ENCODE data around the gene ZBTB20.

ZBTB20 gene

GRCh38 chr3:114659109-114660061 is 487.7 kb downstream of the ZBTB20 start:
- H3K27ac ChIP-seq (ENCODE audit: low read depth, low read length): peak overlapping the region; percentile 46; the same call in 1 of the 2 replicates
- H2AFZ ChIP-seq (ENCODE audit: low read length, unreplicated experiment): peak overlapping the region; percentile 1
- peaks cover 5% of the 10 kb centered on the region for H3K36me3 ChIP-seq (ENCODE audit: insufficient read depth, low read length)
- H3K4me3 ChIP-seq (ENCODE audit: low read depth, low read length): peak overlapping the region; percentile 63; the same call in 1 of the 2 replicates
- H3K27me3 ChIP-seq (ENCODE audit: insufficient read depth, low read length): no peaks in the 10 kb centered on the region
- H3K4me1 ChIP-seq (ENCODE audit: control insufficient read depth, insufficient read depth, low read length, unreplicated experiment): peaks cover 20% of the 10 kb centered on the region
- H3K79me2 ChIP-seq (ENCODE audit: control insufficient read depth, insufficient read depth, low read length, unreplicated experiment): no peaks in the 10 kb centered on the region

GRCh38 chr3:114651555-114651954 is 495.5 kb downstream of the ZBTB20 start:
- Histone ChIP-seq H3K27me3 (ENCODE audit: insufficient read depth, low read length) (no peaks in the 10 kb centered on the region), H3K4me1 (ENCODE audit: control insufficient read depth, insufficient read depth, low read length, unreplicated experiment) (peaks cover 25% of the 10 kb centered on the region), H3K27ac (ENCODE audit: low read depth, low read length) (no peak overlapping the region), H3K4me3 (ENCODE audit: low read depth, low read length) (no peak overlapping the region), H2AFZ (ENCODE audit: low read length, unreplicated experiment) (no peak overlapping the region), H3K36me3 (ENCODE audit: insufficient read depth, low read length) (no peaks in the 10 kb centered on the region), H3K79me2 (ENCODE audit: control insufficient read depth, insufficient read depth, low read length, unreplicated experiment) (no peaks in the 10 kb centered on the region)

- Histone ChIP-seq H3K4me1 (ENCODE audit: control insufficient read depth, insufficient read depth, low read length, unreplicated experiment) (peaks cover 25% of the 10 kb centered on the region), H3K36me3 (ENCODE audit: insufficient read depth, low read length) (no peaks in the 10 kb centered on the region), H3K79me2 (ENCODE audit: control insufficient read depth, insufficient read depth, low read length, unreplicated experiment) (no peaks in the 10 kb centered on the region), H3K27me3 (ENCODE audit: insufficient read depth, low read length) (no peaks in the 10 kb centered on the region), H3K4me3 (ENCODE audit: low read depth, low read length) (no peak overlapping the region; the same call in 1 of the 2 replicates), H2AFZ (ENCODE audit: low read length, unreplicated experiment) (no peak overlapping the region), H3K27ac (ENCODE audit: low read depth, low read length) (peak overlapping the region; percentile 51)
Measured at GRCh38 chr3:114650808-114651207, 496.3 kb downstream of the ZBTB20 start.

- peaks cover 33% of the 10 kb centered on the region for H3K4me1 ChIP-seq (ENCODE audit: control insufficient read depth, insufficient read depth, low read length, unreplicated experiment)
- H3K36me3 ChIP-seq (ENCODE audit: insufficient read depth, low read length): no peaks in the 10 kb centered on the region
- H3K4me3 ChIP-seq (ENCODE audit: low read depth, low read length): peak overlapping the region; percentile 9; the same call in 1 of the 2 replicates
- H3K27me3 ChIP-seq (ENCODE audit: insufficient read depth, low read length): no peaks in the 10 kb centered on the region
- no peaks in the 10 kb centered on the region for H3K79me2 ChIP-seq (ENCODE audit: control insufficient read depth, insufficient read depth, low read length, unreplicated experiment)
- H3K27ac ChIP-seq (ENCODE audit: low read depth, low read length): 0 out of 2 replicates have a peak overlapping the region, but pooled peaks have one; percentile 31
- H2AFZ ChIP-seq (ENCODE audit: low read length, unreplicated experiment): no peak overlapping the region
Measured at GRCh38 chr3:114649331-114649730, 497.8 kb downstream of the ZBTB20 start.

- Histone ChIP-seq H3K36me3 (ENCODE audit: insufficient read depth, low read length) (no peaks in the 10 kb centered on the region), H3K27me3 (ENCODE audit: insufficient read depth, low read length) (no peaks in the 10 kb centered on the region), H3K79me2 (ENCODE audit: control insufficient read depth, insufficient read depth, low read length, unreplicated experiment) (no peaks in the 10 kb centered on the region), H3K4me1 (ENCODE audit: control insufficient read depth, insufficient read depth, low read length, unreplicated experiment) (peaks cover 33% of the 10 kb centered on the region), H3K27ac (ENCODE audit: low read depth, low read length) (no peak overlapping the region), H3K4me3 (ENCODE audit: low read depth, low read length) (no peak overlapping the region), H2AFZ (ENCODE audit: low read length, unreplicated experiment) (no peak overlapping the region)
Measured at GRCh38 chr3:114646526-114646925, 500.6 kb downstream of the ZBTB20 start.

- Histone ChIP-seq H3K4me3 (ENCODE audit: low read depth, low read length) (no peak overlapping the region), H3K79me2 (ENCODE audit: control insufficient read depth, insufficient read depth, low read length, unreplicated experiment) (no peaks in the 10 kb centered on the region), H3K27me3 (ENCODE audit: insufficient read depth, low read length) (no peaks in the 10 kb centered on the region), H2AFZ (ENCODE audit: low read length, unreplicated experiment) (no peak overlapping the region), H3K27ac (ENCODE audit: low read depth, low read length) (peak overlapping the region; percentile 24), H3K4me1 (ENCODE audit: control insufficient read depth, insufficient read depth, low read length, unreplicated experiment) (peaks cover 24% of the 10 kb centered on the region), H3K36me3 (ENCODE audit: insufficient read depth, low read length) (no peaks in the 10 kb centered on the region)
Measured at GRCh38 chr3:114645392-114645791, 501.7 kb downstream of the ZBTB20 start.

GRCh38 chr3:114644367-114644766 is 502.7 kb downstream of the ZBTB20 start:
- Histone ChIP-seq H3K4me1 (ENCODE audit: control insufficient read depth, insufficient read depth, low read length, unreplicated experiment) (peaks cover 14% of the 10 kb centered on the region), H3K27ac (ENCODE audit: low read depth, low read length) (no peak overlapping the region), H3K27me3 (ENCODE audit: insufficient read depth, low read length) (no peaks in the 10 kb centered on the region), H2AFZ (ENCODE audit: low read length, unreplicated experiment) (no peak overlapping the region), H3K36me3 (ENCODE audit: insufficient read depth, low read length) (no peaks in the 10 kb centered on the region), H3K79me2 (ENCODE audit: control insufficient read depth, insufficient read depth, low read length, unreplicated experiment) (no peaks in the 10 kb centered on the region), H3K4me3 (ENCODE audit: low read depth, low read length) (no peak overlapping the region)

GRCh38 chr3:114642951-114643741 is 503.9 kb downstream of the ZBTB20 start:
- no peaks in the 10 kb centered on the region for H3K79me2 ChIP-seq (ENCODE audit: control insufficient read depth, insufficient read depth, low read length, unreplicated experiment)
- no peaks in the 10 kb centered on the region for H3K36me3 ChIP-seq (ENCODE audit: insufficient read depth, low read length)
- no peak overlapping the region for H3K4me3 ChIP-seq (ENCODE audit: low read depth, low read length)
- no peaks in the 10 kb centered on the region for H3K27me3 ChIP-seq (ENCODE audit: insufficient read depth, low read length)
- H2AFZ ChIP-seq (ENCODE audit: low read length, unreplicated experiment): no peak overlapping the region
- peaks cover 8% of the 10 kb centered on the region for H3K4me1 ChIP-seq (ENCODE audit: control insufficient read depth, insufficient read depth, low read length, unreplicated experiment)
- H3K27ac ChIP-seq (ENCODE audit: low read depth, low read length): no peak overlapping the region

GRCh38 chr3:114640126-114640525 is 507.0 kb downstream of the ZBTB20 start:
- Histone ChIP-seq H3K36me3 (ENCODE audit: insufficient read depth, low read length) (0 out of 2 replicates have a peak, but pooled peaks cover 9% of the 10 kb centered on the region), H2AFZ (ENCODE audit: low read length, unreplicated experiment) (no peak overlapping the region), H3K4me1 (ENCODE audit: control insufficient read depth, insufficient read depth, low read length, unreplicated experiment) (peaks cover under 1% of the 10 kb centered on the region), H3K27me3 (ENCODE audit: insufficient read depth, low read length) (no peaks in the 10 kb centered on the region), H3K4me3 (ENCODE audit: low read depth, low read length) (no peak overlapping the region), H3K79me2 (ENCODE audit: control insufficient read depth, insufficient read depth, low read length, unreplicated experiment) (no peaks in the 10 kb centered on the region), H3K27ac (ENCODE audit: low read depth, low read length) (no peak overlapping the region)

GRCh38 chr3:114639171-114639570 is 507.9 kb downstream of the ZBTB20 start:
- Histone ChIP-seq H2AFZ (ENCODE audit: low read length, unreplicated experiment) (no peak overlapping the region), H3K36me3 (ENCODE audit: insufficient read depth, low read length) (0 out of 2 replicates have a peak, but pooled peaks cover 9% of the 10 kb centered on the region), H3K27me3 (ENCODE audit: insufficient read depth, low read length) (no peaks in the 10 kb centered on the region), H3K27ac (ENCODE audit: low read depth, low read length) (no peak overlapping the region), H3K79me2 (ENCODE audit: control insufficient read depth, insufficient read depth, low read length, unreplicated experiment) (no peaks in the 10 kb centered on the region), H3K4me3 (ENCODE audit: low read depth, low read length) (no peak overlapping the region), H3K4me1 (ENCODE audit: control insufficient read depth, insufficient read depth, low read length, unreplicated experiment) (no peaks in the 10 kb centered on the region)

All from ACC112 (cell line).